Measurements from ENCODE around the gene PHLDB2. TPM values are rescaled to one million over a fixed set of nuclear protein-coding genes. Genes with fewer than 3 reads are reported as not detected.

Gene PHLDB2
- total RNA-seq, 4 donors from 2014 or later = 23.5 to 81.5 (median 26.2) TPM

DNA sequence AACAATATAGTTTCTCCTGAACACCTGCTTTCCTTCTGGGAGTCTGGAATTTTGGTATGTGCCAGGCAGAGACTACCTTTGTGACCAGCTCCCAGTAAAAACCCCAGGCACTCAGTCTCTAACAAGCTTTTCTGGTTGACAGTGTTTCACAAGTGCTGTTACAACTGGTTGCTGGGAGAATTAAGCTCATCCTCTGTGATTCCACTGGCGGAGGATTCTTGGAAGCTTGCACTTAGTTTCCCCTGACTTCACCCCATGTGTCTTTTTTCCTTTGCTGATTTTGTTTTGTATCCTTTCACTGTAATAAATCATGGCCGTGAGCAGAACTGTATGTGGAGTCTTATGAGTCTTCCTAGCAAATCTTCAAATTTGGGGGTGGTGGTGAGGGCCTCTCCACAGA is 134.0 kb downstream of the PHLDB2 start:
- no peak for TF ChIP-seq POLR2A (IDR thresholded peaks at IDR 0.05)
- TF ChIP-seq, protein P1, sequence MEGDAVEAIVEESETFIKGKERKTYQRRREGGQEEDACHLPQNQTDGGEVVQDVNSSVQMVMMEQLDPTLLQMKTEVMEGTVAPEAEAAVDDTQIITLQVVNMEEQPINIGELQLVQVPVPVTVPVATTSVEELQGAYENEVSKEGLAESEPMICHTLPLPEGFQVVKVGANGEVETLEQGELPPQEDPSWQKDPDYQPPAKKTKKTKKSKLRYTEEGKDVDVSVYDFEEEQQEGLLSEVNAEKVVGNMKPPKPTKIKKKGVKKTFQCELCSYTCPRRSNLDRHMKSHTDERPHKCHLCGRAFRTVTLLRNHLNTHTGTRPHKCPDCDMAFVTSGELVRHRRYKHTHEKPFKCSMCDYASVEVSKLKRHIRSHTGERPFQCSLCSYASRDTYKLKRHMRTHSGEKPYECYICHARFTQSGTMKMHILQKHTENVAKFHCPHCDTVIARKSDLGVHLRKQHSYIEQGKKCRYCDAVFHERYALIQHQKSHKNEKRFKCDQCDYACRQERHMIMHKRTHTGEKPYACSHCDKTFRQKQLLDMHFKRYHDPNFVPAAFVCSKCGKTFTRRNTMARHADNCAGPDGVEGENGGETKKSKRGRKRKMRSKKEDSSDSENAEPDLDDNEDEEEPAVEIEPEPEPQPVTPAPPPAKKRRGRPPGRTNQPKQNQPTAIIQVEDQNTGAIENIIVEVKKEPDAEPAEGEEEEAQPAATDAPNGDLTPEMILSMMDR (IDR thresholded peaks at IDR 0.05) = no peak
- intact Hi-C loops (cut with DNase I; ENCODE audit: low total_unique reads) = no loop called here
- DNase-seq (ENCODE audit: low spot score in 2 of 2) = no peak
- H3K4me3 ChIP-seq (ENCODE audit: low read depth, poor library complexity, severe bottlenecking) = no peak overlapping the region
- WGBS, 2 donors = 78 to 81% methylated on average over 2 of the region's 2 CpGs

DNA sequence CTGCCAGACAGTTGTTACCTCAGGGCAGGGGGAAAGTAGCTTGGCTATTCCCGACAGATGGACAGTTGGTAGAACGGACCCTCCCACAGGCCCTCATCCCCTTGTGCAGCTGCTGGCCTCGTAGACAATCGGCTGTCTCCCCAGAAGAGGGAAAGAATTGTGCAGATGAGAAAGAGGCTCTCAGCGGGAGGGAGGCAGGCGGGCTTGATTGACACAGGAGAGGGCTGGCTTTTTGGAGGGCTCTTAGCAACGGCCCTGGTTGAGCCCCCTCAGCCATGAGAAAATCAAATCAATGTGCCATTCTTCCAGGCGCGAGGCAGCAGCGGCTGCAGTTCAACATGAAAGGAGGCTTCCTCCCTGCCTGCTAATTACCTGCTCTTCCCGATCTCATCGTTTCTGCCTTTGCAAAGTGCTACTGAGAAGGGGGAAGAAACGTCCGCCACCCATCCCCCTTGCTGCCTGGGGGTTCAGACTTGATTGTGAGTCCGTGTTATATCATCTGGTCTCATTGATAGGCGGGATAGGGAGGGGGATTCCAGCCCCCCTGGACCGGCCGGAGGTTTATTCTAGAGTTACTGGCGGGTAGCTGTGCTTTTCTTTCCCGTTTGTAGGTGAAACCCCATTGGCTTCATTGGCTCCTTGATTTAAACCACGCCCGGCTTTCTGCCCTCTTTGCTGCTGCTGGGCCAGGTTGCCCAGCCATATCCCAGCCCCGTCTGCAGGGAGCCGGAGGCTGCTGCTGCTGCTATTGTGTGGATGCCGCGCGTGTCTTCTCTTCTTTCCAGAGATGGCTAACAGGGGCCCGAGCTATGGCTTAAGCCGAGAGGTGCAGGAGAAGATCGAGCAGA is 139.8 kb downstream of the PHLDB2 start, which contains the start of gene TAGLN3:
Gene TAGLN3, plus strand, starts transcription at position 287 of the 848 bp plus-strand sequence. Its CDS starts 501 bp downstream, at position 788.
- no peak for TF ChIP-seq POLR2A (IDR thresholded peaks at IDR 0.05)
- TF ChIP-seq, protein P1 (IDR thresholded peaks at IDR 0.05) = no peak
- intact Hi-C loops (cut with DNase I; ENCODE audit: low total_unique reads) = no loop called here
- H3K4me3 ChIP-seq (ENCODE audit: low read depth, poor library complexity, severe bottlenecking) = peak within 1 kb of the TSS; percentile 5
- no peak for DNase-seq (ENCODE audit: low spot score in 2 of 2)
- WGBS, 2 donors = 4 to 9% methylated on average over 29 to 30 of the region's 30 CpGs

DNA sequence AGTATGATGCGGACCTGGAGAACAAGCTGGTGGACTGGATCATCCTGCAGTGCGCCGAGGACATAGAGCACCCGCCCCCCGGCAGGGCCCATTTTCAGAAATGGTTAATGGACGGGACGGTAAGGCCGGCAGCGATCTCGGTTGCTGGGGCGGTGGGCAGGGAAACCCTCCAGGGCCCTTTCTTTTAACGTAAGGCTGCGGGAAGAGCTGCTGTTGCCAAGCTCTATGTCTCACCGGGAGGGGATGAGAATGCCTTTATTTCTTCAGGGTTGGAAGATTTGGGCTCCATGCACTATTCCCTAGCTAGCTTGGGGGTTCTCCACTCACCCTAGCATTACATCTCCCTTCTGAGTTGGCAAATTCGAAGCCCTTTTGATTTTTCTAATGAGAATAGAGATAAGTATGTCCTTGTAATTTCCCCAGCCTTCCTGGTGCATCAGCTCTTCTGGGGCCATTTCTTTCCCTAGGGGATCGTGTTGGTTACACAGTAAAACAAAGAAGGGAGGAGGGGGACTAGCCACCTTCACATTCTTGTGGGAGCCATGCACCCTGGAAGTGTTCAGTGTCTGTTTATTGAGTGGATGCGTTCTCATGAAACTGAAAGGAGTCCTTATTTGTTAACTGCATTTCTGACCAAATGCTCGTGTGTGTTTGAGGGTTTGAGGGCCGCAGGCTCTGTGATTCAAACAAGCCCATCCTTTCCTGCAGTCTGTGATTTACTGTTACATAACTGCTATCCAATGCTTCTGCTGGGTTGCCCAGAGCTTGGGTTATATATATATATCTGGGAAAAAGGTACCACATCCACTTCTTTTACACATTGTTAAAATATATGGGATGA is 140.6 kb downstream of the PHLDB2 start:
- intact Hi-C loops (cut with DNase I; ENCODE audit: low total_unique reads) = no loop called here
- DNase-seq (ENCODE audit: low spot score in 2 of 2) = no peak
- 33 to 38% methylated on average over 18 to 19 of the region's 19 CpGs for WGBS, 2 donors
- TF ChIP-seq, protein P1 (IDR thresholded peaks at IDR 0.05) = no peak
- TF ChIP-seq POLR2A (IDR thresholded peaks at IDR 0.05) = no peak
- H3K4me3 ChIP-seq (ENCODE audit: low read depth, poor library complexity, severe bottlenecking) = no peak overlapping the region

DNA sequence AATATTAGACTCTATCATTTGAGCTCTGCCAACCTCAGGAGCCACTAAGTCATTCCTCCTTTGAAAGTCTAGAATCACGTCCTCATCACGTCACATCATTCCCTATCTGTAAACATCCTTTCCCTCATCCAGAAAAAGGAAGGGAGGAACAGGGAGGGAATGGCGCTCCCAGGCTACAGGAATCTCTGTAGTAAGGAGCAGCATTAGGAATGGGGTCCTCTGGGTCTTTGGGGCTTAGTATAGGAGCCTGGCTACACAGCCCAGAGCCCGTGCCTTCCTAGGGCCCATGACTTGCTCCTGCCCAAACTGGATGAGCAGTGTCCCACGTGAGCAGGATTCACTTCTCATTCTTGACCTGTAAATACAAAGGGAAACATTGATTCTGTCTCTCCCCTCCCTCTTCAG is 141.3 kb downstream of the PHLDB2 start:
- intact Hi-C loops (cut with DNase I; ENCODE audit: low total_unique reads) = no loop called here
- WGBS, 2 donors = 94 to 97% methylated on average over 5 of the region's 5 CpGs
- no peak overlapping the region for H3K4me3 ChIP-seq (ENCODE audit: low read depth, poor library complexity, severe bottlenecking)
- no peak for DNase-seq (ENCODE audit: low spot score in 2 of 2)
- no peak for TF ChIP-seq POLR2A (IDR thresholded peaks at IDR 0.05)
- TF ChIP-seq, protein P1 (IDR thresholded peaks at IDR 0.05) = no peak

DNA sequence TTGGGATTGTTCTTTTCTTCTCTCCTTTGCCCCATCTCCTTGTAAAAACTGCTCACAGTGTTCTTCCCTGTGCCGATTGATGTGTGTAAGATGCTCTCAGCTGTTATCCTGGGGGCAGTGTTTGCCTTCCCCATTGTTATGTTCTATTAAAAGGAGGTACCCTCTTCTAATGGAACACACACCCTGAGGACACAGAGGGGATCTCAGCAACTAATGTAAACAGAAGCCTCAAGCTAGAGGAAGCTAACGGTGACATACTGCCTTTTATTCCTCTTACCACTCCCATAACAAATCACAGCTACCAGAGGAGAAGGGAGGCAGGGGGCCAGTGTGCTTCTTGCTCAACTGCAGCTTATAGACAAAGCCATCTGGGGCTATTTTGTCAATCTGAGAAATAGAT is 141.9 kb downstream of the PHLDB2 start:
- no peak overlapping the region for H3K4me3 ChIP-seq (ENCODE audit: low read depth, poor library complexity, severe bottlenecking)
- no peak for TF ChIP-seq POLR2A (IDR thresholded peaks at IDR 0.05)
- TF ChIP-seq, protein P1 (IDR thresholded peaks at IDR 0.05) = no peak
- intact Hi-C loops (cut with DNase I; ENCODE audit: low total_unique reads) = no loop called here
- no peak for DNase-seq (ENCODE audit: low spot score in 2 of 2)
- WGBS, 2 donors = 81 to 82% methylated on average over 2 of the region's 2 CpGs

Measured in lower leg skin (tissue), 4 donors.